RWPE2 (cell line): Measurements from ENCODE around the gene OR6S1.

Experiments used
- ATAC-seq: fragments of 200-7000 bp; cut with Tn5 transposase; 3 replicates; pipeline ENCODE4 v1.9.1; 2021; ENCODE audit warnings: low read depth
- DNase-seq: peaks from one replicate; pipeline ENCODE4 v3.0.0-alpha.2; 2020; ENCODE audit warnings: low spot score
- H3K27ac ChIP-seq: fragments of 450-650 bp; 2 replicates; pipeline ENCODE4 v1.5.1; 2017; ENCODE audit warnings: mild to moderate bottlenecking; ENCODE audit not compliant: poor library complexity, severe bottlenecking
- H3K27me3 ChIP-seq: fragments of 250-450 bp; sonication (Bioruptor Pico); 2 replicates; pipeline ENCODE4 v1.5.1; 2021; ENCODE audit warnings: mild to moderate bottlenecking, moderate library complexity; ENCODE audit not compliant: insufficient read depth, poor library complexity, severe bottlenecking
- H3K36me3 ChIP-seq: fragments of 250-450 bp; sonication (Bioruptor Pico); 2 replicates; pipeline ENCODE4 v1.5.1; 2020; ENCODE audit warnings: low read depth, mild to moderate bottlenecking, moderate library complexity
- H3K4me1 ChIP-seq: fragments of 250-450 bp; sonication (Bioruptor Pico); 2 replicates; pipeline ENCODE4 v1.5.1; 2021; ENCODE audit warnings: mild to moderate bottlenecking, moderate library complexity; ENCODE audit not compliant: insufficient read depth, poor library complexity, severe bottlenecking
- H3K4me3 ChIP-seq: fragments of 250-450 bp; sonication (Bioruptor Pico); 2 replicates; pipeline ENCODE4 v1.5.1; 2021; ENCODE audit warnings: mild to moderate bottlenecking, moderate library complexity; ENCODE audit not compliant: severe bottlenecking
- H3K9me3 ChIP-seq: fragments of 250-450 bp; sonication (Bioruptor Pico); 2 replicates; pipeline ENCODE4 v1.5.1; 2021; ENCODE audit warnings: mild to moderate bottlenecking, moderate library complexity; ENCODE audit not compliant: severe bottlenecking
- CTCF ChIP-seq: fragments of 450-650 bp; IDR thresholded peaks from one replicate; pipeline ENCODE4 v1.5.1; 2017; ENCODE audit warnings: mild to moderate bottlenecking, moderate library complexity; ENCODE audit not compliant: poor library complexity, severe bottlenecking

Gene OR6S1

GRCh38 chr14:20641591-20641990 lies at the start of gene OR6S1:
Gene OR6S1 (minus strand): TSS chr14:20641691. CDS start chr14:20641691, 0 bp downstream.
- Histone ChIP-seq H3K4me1 (no peaks in the 10 kb centered on the region), H3K9me3 (no peaks in the 10 kb centered on the region), H3K27me3 (peaks cover 2% of the 10 kb centered on the region), H3K4me3 (no peak within 1 kb of the TSS), H3K36me3 (no peaks in the 10 kb centered on the region), H3K27ac (no peak within 1 kb of the TSS)
- no peak for DNase-seq
- TF ChIP-seq CTCF = no peak
- no peak for ATAC-seq

DNA sequence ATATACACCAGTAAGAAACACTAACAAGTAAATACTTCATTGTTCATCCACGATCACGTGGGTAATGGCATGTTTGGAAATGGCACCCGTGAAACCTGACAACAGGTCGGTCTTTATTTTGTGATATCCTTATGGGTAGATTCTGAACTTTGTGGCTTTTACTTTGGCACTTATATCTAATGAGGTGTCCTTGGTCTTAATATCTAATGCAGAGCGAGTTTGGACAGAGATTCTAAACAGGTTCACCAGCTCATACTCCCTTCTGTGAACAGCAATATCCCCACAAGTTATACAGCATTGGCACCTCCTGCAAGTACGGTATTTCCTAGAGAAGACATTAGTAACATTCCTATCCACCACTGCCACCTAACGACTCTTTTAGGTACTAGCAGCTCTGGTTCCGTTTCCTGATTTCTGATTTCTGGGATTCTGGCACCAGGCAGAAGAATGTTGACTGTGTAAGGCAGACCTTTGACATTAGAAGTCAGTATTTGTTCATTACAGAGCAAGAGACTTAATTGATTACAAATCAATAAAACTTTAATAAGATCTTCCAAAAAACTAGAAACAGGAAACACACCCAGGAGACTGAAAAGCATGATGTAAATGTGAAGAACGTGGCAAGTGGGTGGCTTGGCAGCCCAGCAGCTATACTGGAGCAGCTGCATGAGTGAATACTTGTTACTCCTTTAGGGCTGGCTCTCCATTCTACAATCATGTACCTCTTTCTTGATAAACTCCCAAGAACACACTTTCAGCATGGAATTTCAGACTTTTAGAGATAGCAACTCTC lies 49.6 kb upstream of the OR6S1 start:
- ATAC-seq (peak; percentile 91), DNase-seq (no peak)
- TF ChIP-seq CTCF = peak; percentile 95
- Histone ChIP-seq H3K4me3 (peak overlapping the region; percentile 9), H3K9me3 (no peaks in the 10 kb centered on the region), H3K4me1 (no peaks in the 10 kb centered on the region), H3K27ac (no peak overlapping the region), H3K36me3 (no peaks in the 10 kb centered on the region), H3K27me3 (no peaks in the 10 kb centered on the region)

DNA sequence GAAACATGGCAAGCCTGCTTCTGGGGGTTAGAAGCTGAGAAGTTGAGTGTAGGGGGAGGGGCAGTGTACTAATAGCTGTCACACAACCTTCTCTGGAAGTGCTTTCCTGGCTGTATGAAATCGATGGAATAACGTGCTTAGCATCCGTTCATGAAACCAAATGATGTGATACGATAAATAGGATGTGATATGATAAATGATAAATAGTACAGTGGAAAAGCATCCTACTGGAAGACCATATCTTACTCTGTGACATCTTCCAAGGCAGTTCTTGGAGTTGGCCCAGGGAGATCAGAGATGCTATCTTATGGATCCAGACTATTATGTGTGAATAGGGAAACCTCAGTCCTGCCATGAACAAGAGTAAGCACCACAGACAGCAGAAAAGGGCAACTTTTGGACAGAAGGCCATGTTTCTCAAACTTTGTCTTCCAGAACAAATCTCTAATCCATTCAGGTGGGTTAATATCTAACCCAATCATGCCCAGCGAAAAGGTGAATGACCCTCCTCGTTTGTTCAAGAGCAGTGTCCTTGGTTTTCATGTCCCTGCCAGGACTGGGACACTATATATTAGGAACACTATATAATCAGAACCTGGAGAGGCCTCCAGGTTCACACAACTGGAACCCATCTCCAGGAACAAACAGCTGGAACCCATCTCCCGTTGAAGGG lies 46.8 kb upstream of the OR6S1 start, which contains the start of gene ANG:
TSS of gene ANG (plus strand) at position 598 of the 673 bp plus-strand sequence. CDS start 4,801 bp downstream, outside the sequence.
- ATAC-seq (no peak), DNase-seq (no peak)
- Histone ChIP-seq H3K4me1 (no peaks in the 10 kb centered on the region), H3K9me3 (no peaks in the 10 kb centered on the region), H3K36me3 (no peaks in the 10 kb centered on the region), H3K27ac (no peak within 1 kb of the TSS), H3K4me3 (no peak within 1 kb of the TSS), H3K27me3 (no peaks in the 10 kb centered on the region)
- TF ChIP-seq CTCF = no peak

- Histone ChIP-seq H3K4me3 (no peak overlapping the region), H3K27me3 (no peaks in the 10 kb centered on the region), H3K9me3 (no peaks in the 10 kb centered on the region), H3K27ac (no peak overlapping the region), H3K36me3 (no peaks in the 10 kb centered on the region), H3K4me1 (no peaks in the 10 kb centered on the region)
- no peak for TF ChIP-seq CTCF
- DNase-seq (no peak), ATAC-seq (no peak)
Measured at GRCh38 chr14:20687362-20688166, 46.1 kb upstream of the OR6S1 start.
